OCI-LY7 (cell line): ENCODE measurements around the gene ZBTB39.

Source experiments
- CTCF ChIP-seq: fragments of 200-600 bp; sonication (generic); conservative IDR thresholded peaks from 2 replicates; pipeline ENCODE4 v1.5.1; 2014; ENCODE audit warnings: mild to moderate bottlenecking, antibody characterized with exemption, low read length, moderate library complexity, mixed read lengths
- EZH2phosphoT487 ChIP-seq: fragments of 200-600 bp; sonication (generic); IDR thresholded peaks from 2 replicates; pipeline ENCODE4 v1.6.1; 2018; ENCODE audit warnings: low read depth, borderline replicate concordance, mild to moderate bottlenecking, mixed run types, antibody characterized with exemption, low read length, moderate library complexity, mixed read lengths

- TF ChIP-seq CTCF (no peak), EZH2phosphoT487 (no peak)
These were observed 5.4 kb upstream of the ZBTB39 start for GRCh38 chr12:57011438-57012424.
